Thyroid gland (tissue), 4 donors: Measurements from ENCODE around the gene KTN1. TPM values are rescaled to one million over a fixed set of nuclear protein-coding genes. Genes with fewer than 3 reads are reported as not detected.

Experiments
- DNase-seq, 2 donors: peaks; one replicate each; pipeline ENCODE4 v3.0.0-alpha.2; 2019
- H3K27ac ChIP-seq, 3 donors: fragments of 200-600 bp; sonication (generic); 1 replicate in 2 of 3; 2 replicates in 1 of 3; pipeline ENCODE4 v1.5.1; 2016 to 2019; ENCODE audit warnings: mild to moderate bottlenecking in 1 of 3, moderate library complexity in 1 of 3
- H3K27me3 ChIP-seq: fragments of 200-600 bp; sonication (generic); one replicate; pipeline ENCODE4 v1.5.1; 2019
- H3K36me3 ChIP-seq, 2 donors: fragments of 200-600 bp; sonication (generic); one replicate each; pipeline ENCODE4 v1.5.1; 2016 to 2019
- H3K4me1 ChIP-seq, 2 donors: fragments of 200-600 bp; sonication (generic); one replicate each; pipeline ENCODE4 v1.5.1; 2017 to 2019
- H3K4me3 ChIP-seq, 3 donors: fragments of 200-600 bp; sonication (generic); replicated peaks in 1 of 3; 1 replicate in 2 of 3; 2 replicates in 1 of 3; pipeline ENCODE4 v1.5.1; 2016; ENCODE audit warnings: mild to moderate bottlenecking in 1 of 3
- H3K9me3 ChIP-seq: fragments of 200-600 bp; sonication (generic); one replicate; pipeline ENCODE4 v1.5.1; 2017
- CTCF ChIP-seq, 6 experiments: fragments of 200-600 bp in 3 of 6; fragments of 450-650 bp in 3 of 6; sonication (generic) in 3 of 6; IDR thresholded peaks; one replicate each; pipeline ENCODE4 v1.5.1; 2016 to 2019; ENCODE audit warnings: antibody characterized with exemption in 6 of 6, mild to moderate bottlenecking in 2 of 6, inconsistent platforms in 1 of 6, moderate library complexity in 1 of 6
- POLR2A ChIP-seq, 2 donors: fragments of 450-650 bp; IDR thresholded peaks; one replicate each; pipeline ENCODE4 v1.6.1; 2017; ENCODE audit warnings: antibody characterized with exemption in 2 of 2, mild to moderate bottlenecking in 2 of 2, moderate library complexity in 1 of 2
- WGBS, 2 donors: methylation state at CpG; one replicate each; pipeline ENCODE4 v1.1.5; 2017; 5-methylcytosine and 5-hydroxymethylcytosine counted together
- intact Hi-C: fragments of 100-400 bp; cut with DNase I; formaldehyde crosslinking; loops from one replicate; pipeline ENCODE4 v1.15.1; 2023
- total RNA-seq, 4 donors: library from RNA; depleted of rRNA; stranded (reverse); fragments of >200 nt; gene quantifications; one replicate each; pipeline ENCODE4 v1.2.3, GENCODE V29; 2016

Gene KTN1
- total RNA-seq, 4 donors from 2014 or later: 164 to 222 (median 195) TPM

- H3K27me3 ChIP-seq: no peaks in the 10 kb centered on the region
- no peaks in the 10 kb centered on the region for H3K9me3 ChIP-seq
- peaks cover 10% of the 10 kb centered on the region in 2 donors for H3K4me1 ChIP-seq
- no peak overlapping the region for H3K27ac ChIP-seq
- intact Hi-C loops: no loop called here
- no peak for TF ChIP-seq CTCF (IDR thresholded peaks at IDR 0.05)
- no peak for TF ChIP-seq POLR2A (IDR thresholded peaks at IDR 0.05)
- no peak for DNase-seq
- no peak overlapping the region for H3K4me3 ChIP-seq
- 96 to 98% methylated on average over 4 of the region's 4 CpGs for WGBS, 2 donors
- no peaks in the 10 kb centered on the region for H3K36me3 ChIP-seq
Observed at GRCh38 chr14:55577229-55577628, 2.8 kb upstream of the KTN1 start.

GRCh38 chr14:55578511-55578910 is 1.5 kb upstream of the KTN1 start:
- Histone ChIP-seq H3K27ac (no peak overlapping the region), H3K36me3 (no peaks in the 10 kb centered on the region), H3K4me3 (no peak overlapping the region), H3K27me3 (no peaks in the 10 kb centered on the region), H3K9me3 (no peaks in the 10 kb centered on the region), H3K4me1 (peaks cover 16 to 20% of the 10 kb centered on the region in 2 donors)
- TF ChIP-seq POLR2A (IDR thresholded peaks at IDR 0.05): no peak
- no peak for TF ChIP-seq CTCF (IDR thresholded peaks at IDR 0.05)
- intact Hi-C loops: no loop called here
- WGBS, 2 donors: 86 to 87% methylated on average over 8 of the region's 8 CpGs
- no peak for DNase-seq

- WGBS, 2 donors: 1 to 2% methylated on average over 17 to 22 of the region's 84 CpGs
- Histone ChIP-seq H3K4me1 (peaks cover 27 to 30% of the 10 kb centered on the region in 2 donors), H3K27ac (peak overlapping the region; percentile 88 to 91 (median 90)), H3K9me3 (no peaks in the 10 kb centered on the region), H3K27me3 (no peaks in the 10 kb centered on the region), H3K4me3 (peak overlapping the region; percentile 61 to 97 (median 84)), H3K36me3 (no peaks in the 10 kb centered on the region)
- DNase-seq: peak; percentile 42 to 45
- TF ChIP-seq POLR2A (IDR thresholded peaks at IDR 0.05) (no peak), CTCF (IDR thresholded peaks at IDR 0.05) (peak in 2 of 6 experiments; percentile 2 to 4)
- intact Hi-C loops: no loop called here
Observed at GRCh38 chr14:55580470-55581341, 699 bp downstream of the KTN1 start.

- WGBS, 2 donors: 16 to 20% methylated on average over 6 of the region's 6 CpGs
- TF ChIP-seq POLR2A (IDR thresholded peaks at IDR 0.05) (no peak), CTCF (IDR thresholded peaks at IDR 0.05) (no peak)
- no peak for DNase-seq
- H3K9me3 ChIP-seq: no peaks in the 10 kb centered on the region
- peaks cover 32 to 35% of the 10 kb centered on the region in 2 donors for H3K4me1 ChIP-seq
- H3K27ac ChIP-seq: peak overlapping the region in 2 of 3 donors; percentile 90 to 91
- intact Hi-C loops: no loop called here
- no peaks in the 10 kb centered on the region for H3K36me3 ChIP-seq
- peak overlapping the region; percentile 61 to 97 (median 84) for H3K4me3 ChIP-seq
- H3K27me3 ChIP-seq: no peaks in the 10 kb centered on the region
Observed at GRCh38 chr14:55581342-55581771, 1.4 kb downstream of the KTN1 start.

- intact Hi-C loops: no loop called here
- no peak overlapping the region for H3K4me3 ChIP-seq
- no peaks in the 10 kb centered on the region for H3K27me3 ChIP-seq
- H3K4me1 ChIP-seq: peaks cover 45% of the 10 kb centered on the region in 2 donors
- no peak for DNase-seq
- 49 to 53% methylated on average over 2 of the region's 2 CpGs for WGBS, 2 donors
- TF ChIP-seq POLR2A (IDR thresholded peaks at IDR 0.05): no peak
- no peak for TF ChIP-seq CTCF (IDR thresholded peaks at IDR 0.05)
- H3K9me3 ChIP-seq: no peaks in the 10 kb centered on the region
- H3K36me3 ChIP-seq: no peaks in the 10 kb centered on the region
- no peak overlapping the region for H3K27ac ChIP-seq
Observed at GRCh38 chr14:55582746-55583145, 2.7 kb downstream of the KTN1 start.
